ENCODE measurements around the gene MYADML2.

MYADML2 gene

DNA sequence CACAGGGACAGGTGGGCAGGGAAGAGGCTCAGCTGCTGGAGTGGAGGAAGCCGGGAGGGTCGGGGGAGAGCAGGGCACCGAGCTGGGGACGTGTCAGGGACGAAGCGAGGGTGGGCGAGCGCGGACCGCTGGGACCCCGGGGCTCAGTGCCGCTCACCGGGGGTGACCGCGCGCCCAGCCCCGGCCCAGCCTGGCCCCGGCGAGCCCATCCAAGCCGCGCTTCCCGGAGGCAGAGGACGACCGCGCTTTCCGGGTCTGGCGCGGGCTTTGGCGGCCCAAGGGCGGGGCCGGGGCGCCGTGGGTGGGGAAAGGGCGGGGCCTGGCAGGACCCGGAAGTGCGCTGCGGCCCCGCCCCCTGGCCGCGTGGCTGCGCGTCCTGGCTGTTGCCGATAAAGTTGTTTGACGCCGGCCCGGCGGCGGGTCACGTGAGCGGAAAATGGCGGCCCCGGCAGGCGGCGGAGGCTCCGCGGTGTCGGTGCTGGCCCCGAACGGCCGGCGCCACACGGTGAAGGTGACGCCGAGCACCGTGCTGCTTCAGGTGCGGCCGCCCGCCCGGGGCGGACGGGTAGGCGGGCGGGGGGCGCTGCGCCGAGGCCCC is 30.3 kb upstream of the MYADML2 start, which contains the start of gene ASPSCR1:
Gene ASPSCR1, plus strand, starts transcription at position 419 of the 598 bp plus-strand sequence. Its CDS starts 18 bp downstream, at position 437.
- TF ChIP-seq ZBTB7A (IDR thresholded peaks at IDR 0.05; ENCODE audit: low read depth) (no peak), TEAD4 (IDR thresholded peaks at IDR 0.05) (no peak), TCF12 (IDR thresholded peaks at IDR 0.05; ENCODE audit: low read depth) (peak; percentile 79; the same call in 1 of the 2 replicates), NFIC (IDR thresholded peaks at IDR 0.05) (no peak), EGR1 (IDR thresholded peaks at IDR 0.05) (peak; percentile 25; the same call in 1 of the 2 replicates), CEBPB (IDR thresholded peaks at IDR 0.05) (no peak), EP300 (IDR thresholded peaks at IDR 0.05; ENCODE audit: borderline replicate concordance) (peak; percentile 41; the same call in 1 of the 2 replicates), MAX (IDR thresholded peaks at IDR 0.05) (peak; percentile 96), TAF1 (IDR thresholded peaks at IDR 0.05; ENCODE audit: low read depth) (peak; percentile 53; the same call in 1 of the 2 replicates), YY1 (IDR thresholded peaks at IDR 0.05; ENCODE audit: low read depth) (peak; percentile 93), FOXM1 (IDR thresholded peaks at IDR 0.05; ENCODE audit: borderline replicate concordance, low read depth) (no peak), RAD21 (IDR thresholded peaks at IDR 0.05; ENCODE audit: low read depth) (no peak), CREB1 (IDR thresholded peaks at IDR 0.05; ENCODE audit: low read depth) (peak; percentile 29; the same call in 1 of the 2 replicates)
- TF ChIP-seq, protein P1, sequence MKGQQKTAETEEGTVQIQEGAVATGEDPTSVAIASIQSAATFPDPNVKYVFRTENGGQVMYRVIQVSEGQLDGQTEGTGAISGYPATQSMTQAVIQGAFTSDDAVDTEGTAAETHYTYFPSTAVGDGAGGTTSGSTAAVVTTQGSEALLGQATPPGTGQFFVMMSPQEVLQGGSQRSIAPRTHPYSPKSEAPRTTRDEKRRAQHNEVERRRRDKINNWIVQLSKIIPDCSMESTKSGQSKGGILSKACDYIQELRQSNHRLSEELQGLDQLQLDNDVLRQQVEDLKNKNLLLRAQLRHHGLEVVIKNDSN (IDR thresholded peaks at IDR 0.05): peak; percentile 97
- TF ChIP-seq, protein P2, sequence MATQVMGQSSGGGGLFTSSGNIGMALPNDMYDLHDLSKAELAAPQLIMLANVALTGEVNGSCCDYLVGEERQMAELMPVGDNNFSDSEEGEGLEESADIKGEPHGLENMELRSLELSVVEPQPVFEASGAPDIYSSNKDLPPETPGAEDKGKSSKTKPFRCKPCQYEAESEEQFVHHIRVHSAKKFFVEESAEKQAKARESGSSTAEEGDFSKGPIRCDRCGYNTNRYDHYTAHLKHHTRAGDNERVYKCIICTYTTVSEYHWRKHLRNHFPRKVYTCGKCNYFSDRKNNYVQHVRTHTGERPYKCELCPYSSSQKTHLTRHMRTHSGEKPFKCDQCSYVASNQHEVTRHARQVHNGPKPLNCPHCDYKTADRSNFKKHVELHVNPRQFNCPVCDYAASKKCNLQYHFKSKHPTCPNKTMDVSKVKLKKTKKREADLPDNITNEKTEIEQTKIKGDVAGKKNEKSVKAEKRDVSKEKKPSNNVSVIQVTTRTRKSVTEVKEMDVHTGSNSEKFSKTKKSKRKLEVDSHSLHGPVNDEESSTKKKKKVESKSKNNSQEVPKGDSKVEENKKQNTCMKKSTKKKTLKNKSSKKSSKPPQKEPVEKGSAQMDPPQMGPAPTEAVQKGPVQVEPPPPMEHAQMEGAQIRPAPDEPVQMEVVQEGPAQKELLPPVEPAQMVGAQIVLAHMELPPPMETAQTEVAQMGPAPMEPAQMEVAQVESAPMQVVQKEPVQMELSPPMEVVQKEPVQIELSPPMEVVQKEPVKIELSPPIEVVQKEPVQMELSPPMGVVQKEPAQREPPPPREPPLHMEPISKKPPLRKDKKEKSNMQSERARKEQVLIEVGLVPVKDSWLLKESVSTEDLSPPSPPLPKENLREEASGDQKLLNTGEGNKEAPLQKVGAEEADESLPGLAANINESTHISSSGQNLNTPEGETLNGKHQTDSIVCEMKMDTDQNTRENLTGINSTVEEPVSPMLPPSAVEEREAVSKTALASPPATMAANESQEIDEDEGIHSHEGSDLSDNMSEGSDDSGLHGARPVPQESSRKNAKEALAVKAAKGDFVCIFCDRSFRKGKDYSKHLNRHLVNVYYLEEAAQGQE (IDR thresholded peaks at IDR 0.05; ENCODE audit: low read depth): no peak

- TF ChIP-seq TEAD4 (IDR thresholded peaks at IDR 0.05) (no peak), CEBPB (IDR thresholded peaks at IDR 0.05) (no peak), MAX (IDR thresholded peaks at IDR 0.05) (peak; percentile 89), NFIC (IDR thresholded peaks at IDR 0.05) (no peak), CREB1 (IDR thresholded peaks at IDR 0.05; ENCODE audit: low read depth) (no peak)
These were observed 29.5 kb upstream of the MYADML2 start for GRCh38 chr17:81976332-81977210.

DNA sequence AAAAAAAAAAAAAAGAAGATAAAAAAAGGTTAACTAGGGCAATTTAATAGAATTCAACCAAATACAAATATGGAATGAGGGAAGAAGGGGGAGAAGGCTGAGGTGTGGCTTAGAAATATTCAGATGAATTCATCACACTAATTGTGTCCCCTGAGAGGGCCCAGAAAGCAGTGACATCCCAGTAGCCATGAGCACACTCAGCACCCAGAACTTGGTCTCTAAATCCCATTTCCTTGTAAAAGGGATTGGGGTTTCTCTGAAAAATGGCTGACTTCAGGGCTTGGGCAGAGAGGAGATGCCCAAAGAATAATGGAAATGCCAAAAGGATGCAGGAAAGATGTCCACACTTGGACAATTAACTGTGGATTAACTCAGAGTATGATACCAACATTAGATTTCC is 26.4 kb upstream of the MYADML2 start:
- TF ChIP-seq, protein P1 (IDR thresholded peaks at IDR 0.05): no peak
- TF ChIP-seq CEBPB (IDR thresholded peaks at IDR 0.05) (no peak), EP300 (IDR thresholded peaks at IDR 0.05; ENCODE audit: borderline replicate concordance) (no peak), YY1 (IDR thresholded peaks at IDR 0.05; ENCODE audit: low read depth) (no peak), RAD21 (IDR thresholded peaks at IDR 0.05; ENCODE audit: low read depth) (no peak), TAF1 (IDR thresholded peaks at IDR 0.05; ENCODE audit: low read depth) (no peak), ZBTB7A (IDR thresholded peaks at IDR 0.05; ENCODE audit: low read depth) (no peak), FOXM1 (IDR thresholded peaks at IDR 0.05; ENCODE audit: borderline replicate concordance, low read depth) (no peak), TCF12 (IDR thresholded peaks at IDR 0.05; ENCODE audit: low read depth) (no peak), MAX (IDR thresholded peaks at IDR 0.05) (no peak), TEAD4 (IDR thresholded peaks at IDR 0.05) (no peak), CREB1 (IDR thresholded peaks at IDR 0.05; ENCODE audit: low read depth) (no peak), NFIC (IDR thresholded peaks at IDR 0.05) (no peak), EGR1 (IDR thresholded peaks at IDR 0.05) (no peak)
- TF ChIP-seq, protein P2 (IDR thresholded peaks at IDR 0.05; ENCODE audit: low read depth): no peak

DNA sequence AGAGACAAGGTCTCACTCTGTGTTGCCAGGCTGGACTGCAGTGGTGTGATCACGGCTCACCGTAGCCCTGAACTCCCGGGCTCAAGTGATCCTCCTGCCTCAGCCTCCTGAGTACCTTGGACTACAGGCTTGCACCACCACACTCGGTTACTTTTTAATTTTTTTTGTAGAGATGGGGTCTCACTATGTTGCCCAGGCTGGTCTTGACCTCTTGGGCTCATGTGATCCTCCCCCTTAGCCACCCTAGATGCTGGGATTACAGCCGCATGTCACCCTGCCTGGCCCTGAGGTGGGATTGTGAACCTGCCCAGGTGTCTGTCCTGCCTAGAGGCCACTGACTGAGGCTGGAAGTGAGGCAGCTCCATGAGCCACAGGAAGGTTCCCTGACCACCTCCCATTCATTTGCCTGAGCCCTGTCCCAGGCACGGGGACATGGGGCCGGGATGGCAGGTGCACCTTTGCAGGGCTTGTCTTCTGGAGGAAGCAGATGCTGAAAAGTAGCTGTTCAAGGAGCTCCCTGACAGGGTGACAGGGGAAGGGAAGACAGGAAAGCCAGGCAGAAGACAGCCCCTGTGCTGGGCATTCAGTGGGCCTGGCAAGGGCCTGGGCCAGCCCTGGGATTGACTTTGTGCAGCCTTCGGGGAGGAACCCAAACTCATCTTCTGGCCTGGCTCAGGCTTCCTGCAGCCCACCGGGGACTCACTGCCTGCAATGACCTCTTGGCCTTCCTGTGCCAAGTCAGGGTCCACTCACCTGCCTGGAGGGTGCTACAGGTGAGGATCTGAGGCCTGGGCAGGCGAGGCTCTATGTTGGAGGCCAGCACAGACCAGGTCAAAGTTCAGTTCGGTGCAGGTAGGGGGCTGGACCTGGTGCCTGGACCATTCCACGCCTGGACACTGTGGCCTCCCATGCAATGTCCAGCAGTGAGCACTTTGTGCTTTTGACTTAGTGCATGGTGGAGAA is 22.1 kb upstream of the MYADML2 start:
- no peak for TF ChIP-seq TAF1 (IDR thresholded peaks at IDR 0.05; ENCODE audit: low read depth)
- TF ChIP-seq FOXM1 (IDR thresholded peaks at IDR 0.05; ENCODE audit: borderline replicate concordance, low read depth): no peak
- TF ChIP-seq MAX (IDR thresholded peaks at IDR 0.05): no peak
- no peak for TF ChIP-seq EP300 (IDR thresholded peaks at IDR 0.05; ENCODE audit: borderline replicate concordance)
- no peak for TF ChIP-seq ZBTB7A (IDR thresholded peaks at IDR 0.05; ENCODE audit: low read depth)
- no peak for TF ChIP-seq TCF12 (IDR thresholded peaks at IDR 0.05; ENCODE audit: low read depth)
- no peak for TF ChIP-seq EGR1 (IDR thresholded peaks at IDR 0.05)
- TF ChIP-seq, protein P1 (IDR thresholded peaks at IDR 0.05): no peak
- TF ChIP-seq TEAD4 (IDR thresholded peaks at IDR 0.05): no peak
- TF ChIP-seq, protein P2 (IDR thresholded peaks at IDR 0.05; ENCODE audit: low read depth): no peak
- TF ChIP-seq RAD21 (IDR thresholded peaks at IDR 0.05; ENCODE audit: low read depth): no peak
- no peak for TF ChIP-seq CREB1 (IDR thresholded peaks at IDR 0.05; ENCODE audit: low read depth)
- no peak for TF ChIP-seq NFIC (IDR thresholded peaks at IDR 0.05)
- TF ChIP-seq YY1 (IDR thresholded peaks at IDR 0.05; ENCODE audit: low read depth): no peak
- no peak for TF ChIP-seq CEBPB (IDR thresholded peaks at IDR 0.05)
